ENCODE measurements around the gene ST7.
A peak's percentile ranks its signal among the peaks of the same experiment; 100 is the strongest.

Gene ST7

DNA sequence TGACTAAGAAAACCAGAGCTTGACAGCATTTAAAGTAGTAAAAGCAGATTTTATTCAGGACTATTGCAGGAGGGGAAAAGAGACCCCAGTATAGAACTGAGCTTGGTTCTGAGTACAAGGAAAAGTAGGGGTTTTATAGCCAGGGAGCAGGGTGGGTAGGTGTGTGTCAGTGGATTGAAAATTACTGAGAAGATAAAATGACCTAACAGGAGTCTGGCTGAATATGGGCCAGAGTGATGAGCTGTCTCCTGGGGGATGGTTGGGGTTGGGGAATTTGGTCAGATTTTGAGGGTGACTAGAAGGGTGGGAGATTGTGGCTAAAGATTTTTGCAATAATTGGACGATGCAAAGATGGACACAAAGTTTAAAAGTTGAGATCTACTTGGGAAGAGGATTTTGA is 114.0 kb downstream of the ST7 start:
- DNase-seq (ENCODE audit: low read depth) = no peak

DNA sequence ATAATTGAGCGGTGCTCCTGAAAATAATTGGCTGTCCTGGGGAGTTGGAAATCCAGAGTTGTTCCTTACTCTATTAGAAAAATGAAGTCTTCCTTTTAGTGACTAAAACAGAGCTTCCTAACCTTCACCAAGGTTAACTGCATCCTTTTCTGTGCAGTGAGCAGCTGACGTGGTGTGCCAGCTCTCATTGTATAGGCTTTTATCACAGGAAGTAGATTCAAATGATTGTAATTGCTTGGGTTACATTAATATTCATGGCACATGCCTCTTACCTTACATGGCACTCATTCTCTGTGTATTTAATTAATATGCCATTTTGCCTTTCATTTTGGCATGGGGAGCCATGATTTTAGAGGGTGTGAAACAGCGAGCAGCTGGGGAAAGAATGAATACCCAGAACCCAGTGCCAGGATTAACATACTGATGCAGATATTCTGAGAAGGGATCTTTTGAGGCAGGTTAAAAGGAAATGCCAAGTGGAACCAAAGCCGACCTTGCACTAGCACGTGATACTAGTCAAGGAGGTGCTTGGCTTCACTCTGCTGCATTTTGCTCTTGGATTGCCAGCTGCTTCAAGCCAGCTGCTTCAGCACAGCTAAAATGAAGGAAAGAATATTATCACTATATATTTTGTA is 115.3 kb downstream of the ST7 start:
- DNase-seq (ENCODE audit: low read depth) = no peak

GRCh38 chr7:117069379-117069778 is 116.1 kb downstream of the ST7 start:
- DNase-seq (ENCODE audit: low read depth) = no peak

- DNase-seq (ENCODE audit: low read depth) = no peak
These were observed 118.2 kb downstream of the ST7 start for GRCh38 chr7:117071551-117071950.

DNA sequence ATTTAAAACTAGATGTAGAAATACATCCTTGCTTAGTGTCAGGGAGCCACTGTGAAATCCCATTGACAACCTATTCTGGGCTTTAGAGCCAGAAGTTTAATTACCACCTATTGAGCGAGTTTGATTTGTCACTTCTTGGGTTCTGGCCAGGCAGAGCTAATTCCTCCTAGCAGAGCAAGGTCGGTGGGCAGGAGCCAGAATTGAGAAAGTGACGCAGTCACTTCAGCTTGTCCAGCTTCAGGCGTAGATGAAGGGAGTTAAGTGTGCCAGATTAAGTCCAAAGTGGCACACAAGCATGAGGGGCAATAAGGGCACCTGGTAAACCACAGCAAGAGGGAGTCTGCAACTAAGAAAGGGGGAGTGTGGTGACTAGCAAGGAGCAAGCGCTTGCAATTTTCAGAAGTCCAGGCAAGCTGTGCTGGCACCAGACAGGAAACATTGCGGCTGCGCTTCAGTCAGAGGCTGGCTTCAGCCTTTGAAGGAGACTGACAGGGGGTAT is 119.4 kb downstream of the ST7 start:
- DNase-seq (ENCODE audit: low read depth) = no peak

DNA sequence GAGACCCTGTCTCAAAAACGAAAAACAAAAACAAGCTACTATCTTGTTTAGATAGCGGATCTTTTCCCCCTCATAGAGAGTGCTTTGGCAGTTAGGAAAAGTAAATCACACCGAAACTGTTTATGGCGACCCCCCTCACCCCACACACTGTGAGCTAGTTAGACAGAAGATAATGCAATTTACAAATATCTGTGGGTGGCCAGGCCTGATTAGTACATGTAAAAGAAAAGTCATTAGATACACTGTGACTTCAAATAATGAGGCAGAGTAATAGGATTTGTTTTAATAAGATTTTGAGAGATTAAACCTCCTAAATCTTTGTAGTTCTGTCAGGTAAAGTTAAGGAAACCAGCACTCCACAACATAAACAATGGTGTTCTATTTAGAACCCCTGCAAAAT is 121.1 kb downstream of the ST7 start:
- DNase-seq (ENCODE audit: low read depth) = no peak

GRCh38 chr7:117075934-117076333 is 122.6 kb downstream of the ST7 start:
- no peak for DNase-seq (ENCODE audit: low read depth)

GRCh38 chr7:117076426-117076943 is 123.2 kb downstream of the ST7 start:
- no peak for DNase-seq (ENCODE audit: low read depth)

- no peak for DNase-seq (ENCODE audit: low read depth)
These were observed 124.4 kb downstream of the ST7 start for GRCh38 chr7:117077658-117078057.

DNA sequence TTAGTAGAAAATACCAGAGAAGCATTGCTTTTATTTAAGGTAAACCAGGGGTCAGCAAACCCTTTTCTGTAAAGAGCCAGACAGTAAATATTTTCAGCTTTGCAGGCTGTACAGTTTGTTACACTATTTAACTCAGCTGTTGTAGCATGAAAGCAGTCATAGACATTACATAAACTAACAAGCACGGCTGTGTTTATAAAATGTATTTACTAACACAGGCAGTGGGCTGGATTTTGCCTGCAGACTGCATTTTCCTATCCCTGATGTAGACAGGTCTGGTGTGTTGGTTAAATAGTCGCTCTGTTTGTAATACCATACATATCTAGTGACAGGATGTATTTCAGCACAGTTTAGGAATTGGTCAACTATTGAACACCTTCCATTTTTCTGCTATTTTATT is 129.3 kb downstream of the ST7 start:
- no peak for DNase-seq (ENCODE audit: low read depth)

GRCh38 chr7:117083648-117084047 is 130.3 kb downstream of the ST7 start:
- DNase-seq (ENCODE audit: low read depth) = no peak

DNA sequence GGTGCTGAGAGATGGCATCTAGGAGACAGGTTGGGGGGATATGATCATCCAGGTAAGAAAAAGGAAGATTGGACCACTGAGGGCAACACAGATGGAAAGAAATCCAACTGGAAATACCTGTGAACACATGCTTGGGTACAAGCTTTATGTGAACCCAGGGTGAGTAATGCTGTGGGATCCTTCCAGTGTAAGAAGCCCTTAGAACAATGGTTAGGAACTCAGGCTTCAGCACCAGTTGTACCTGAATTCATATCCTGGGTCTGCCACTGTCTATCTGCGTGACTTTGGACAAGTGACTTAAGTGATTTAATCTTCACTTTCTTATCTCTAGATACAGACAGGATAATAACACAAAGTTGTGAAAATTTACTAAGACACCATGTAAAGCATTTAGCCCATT is 131.0 kb downstream of the ST7 start:
- no peak for DNase-seq (ENCODE audit: low read depth)

GRCh38 chr7:117085275-117085674 is 132.0 kb downstream of the ST7 start:
- DNase-seq (ENCODE audit: low read depth) = no peak

- DNase-seq (ENCODE audit: low read depth) = no peak
These were observed 132.6 kb downstream of the ST7 start for GRCh38 chr7:117085769-117086463.

- DNase-seq (ENCODE audit: low read depth) = no peak
These were observed 133.5 kb downstream of the ST7 start for GRCh38 chr7:117086788-117087187.

DNA sequence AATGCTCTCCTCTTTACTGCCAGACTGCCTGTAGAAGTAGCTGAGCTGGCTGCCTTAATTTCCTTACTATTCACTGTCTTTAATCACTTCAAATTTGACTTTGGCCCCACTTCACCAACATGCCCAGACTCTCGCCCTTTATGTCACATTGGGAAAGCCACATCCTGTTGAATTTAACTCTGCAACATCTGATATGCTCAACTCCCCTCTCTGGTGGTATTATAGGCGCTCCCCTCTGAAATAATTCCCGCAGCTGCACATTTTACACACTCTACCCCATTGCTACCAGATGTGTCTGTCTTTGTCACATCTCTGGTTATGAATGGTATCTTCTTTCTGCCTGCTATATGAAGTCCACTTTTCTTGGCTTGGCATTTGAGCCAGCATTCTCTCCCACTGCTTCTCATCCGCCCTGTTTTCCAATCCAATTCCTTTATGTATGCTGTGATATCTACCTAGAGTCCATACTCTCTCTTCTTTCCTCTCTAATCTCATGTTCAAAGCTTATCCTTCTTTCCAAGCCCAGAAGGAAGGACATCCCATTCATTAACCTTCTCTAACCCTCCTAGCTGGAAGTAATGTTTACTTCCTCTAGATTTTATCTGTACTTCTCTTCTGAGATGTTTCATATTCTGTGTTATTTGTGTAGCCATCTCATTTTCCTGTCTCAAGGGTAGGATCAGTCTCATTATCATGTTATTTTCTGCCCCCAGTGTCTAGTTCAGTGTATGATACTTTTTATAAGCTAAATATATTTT is 134.5 kb downstream of the ST7 start:
- DNase-seq (ENCODE audit: low read depth) = no peak

GRCh38 chr7:117088623-117089194 is 135.4 kb downstream of the ST7 start:
- no peak for DNase-seq (ENCODE audit: low read depth)

DNA sequence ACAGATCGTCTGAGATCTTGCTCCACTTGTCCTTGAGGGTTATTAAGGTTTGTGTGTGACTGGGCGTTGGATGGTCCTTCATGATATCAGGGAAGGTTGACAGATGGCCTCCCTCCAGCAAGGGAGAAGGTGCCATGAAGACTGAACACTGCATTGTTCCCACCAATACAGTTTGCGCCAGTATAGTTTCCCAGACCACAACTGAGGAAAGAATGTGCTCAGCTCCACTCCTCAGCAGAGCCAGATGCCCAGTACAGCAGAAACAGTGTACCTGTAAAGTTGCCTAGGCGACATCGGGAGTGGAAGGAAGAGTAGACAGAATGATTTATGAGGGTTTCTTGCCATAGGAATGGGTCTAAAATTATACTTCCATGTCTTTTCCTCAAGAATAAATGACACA is 137.5 kb downstream of the ST7 start:
- DNase-seq (ENCODE audit: low read depth) = no peak

DNA sequence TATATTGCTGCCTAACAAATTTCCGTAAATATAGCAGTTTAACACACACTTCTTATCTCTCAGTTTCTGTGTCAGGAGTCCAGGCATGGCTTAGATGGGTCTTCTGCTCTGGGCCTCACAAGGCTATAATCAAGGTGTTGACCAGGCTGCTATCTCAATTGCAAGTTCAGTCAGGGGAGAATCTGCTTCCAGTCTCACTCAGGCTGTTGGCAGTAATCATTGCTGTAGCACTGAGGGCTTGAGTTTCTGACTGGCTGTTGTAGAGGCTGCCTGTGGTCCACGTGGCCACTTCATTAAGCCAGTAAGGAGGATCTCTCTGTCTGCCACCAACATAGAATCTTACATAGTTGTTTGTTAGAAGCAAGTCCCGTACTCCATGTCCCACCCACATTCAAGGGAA is 138.4 kb downstream of the ST7 start:
- no peak for DNase-seq (ENCODE audit: low read depth)

- DNase-seq (ENCODE audit: low read depth) = peak; percentile 65
These were observed 139.5 kb downstream of the ST7 start for GRCh38 chr7:117092785-117093184.

GRCh38 chr7:117094457-117094856 is 141.2 kb downstream of the ST7 start:
- DNase-seq (ENCODE audit: low read depth) = no peak

DNA sequence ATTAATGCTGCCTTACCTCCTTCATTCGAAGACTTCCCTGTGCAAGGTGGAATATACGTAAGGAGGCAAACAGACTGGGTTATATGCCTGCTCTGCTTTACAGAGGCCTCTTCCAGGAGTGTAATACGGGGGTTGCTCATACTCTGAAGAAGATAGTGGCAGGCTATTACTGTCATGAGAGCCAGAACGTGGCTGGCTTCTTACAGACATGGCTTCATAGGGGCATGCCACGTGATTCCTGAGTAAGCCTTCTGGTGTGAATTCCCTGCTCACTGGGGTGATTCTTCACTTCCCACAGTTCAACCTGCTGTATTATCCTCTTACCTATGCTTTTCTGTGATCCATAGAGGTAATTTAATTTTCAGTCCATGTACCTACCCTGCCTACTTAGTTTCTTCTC is 141.8 kb downstream of the ST7 start:
- DNase-seq (ENCODE audit: low read depth) = no peak

- DNase-seq (ENCODE audit: low read depth) = no peak
These were observed 143.0 kb downstream of the ST7 start for GRCh38 chr7:117096330-117096729.

Data from GM04504 (cell line).